PFSK-1 (cell line): ENCODE measurements around the gene ADM.

Experiments
- FOXP2 ChIP-seq: optimal IDR thresholded peaks from 2 replicates; pipeline ENCODE3; 2011; ENCODE audit warnings: borderline replicate concordance, control low read depth, inconsistent platforms; ENCODE audit not compliant: insufficient read depth; ENCODE audit errors: extremely low read length, extremely low read depth
- POLR2AphosphoS5 ChIP-seq: IDR thresholded peaks from 2 replicates; pipeline ENCODE4 v1.6.1; 2012; ENCODE audit warnings: low read depth, mild to moderate bottlenecking, control low read depth, low read length, moderate library complexity
- SIN3A ChIP-seq: IDR thresholded peaks from 2 replicates; pipeline ENCODE4 v1.6.1; 2012; ENCODE audit warnings: mild to moderate bottlenecking, low read length, moderate library complexity, borderline replicate concordance; ENCODE audit not compliant: insufficient read depth
- TAF1 ChIP-seq: IDR thresholded peaks from 2 replicates; pipeline ENCODE4 v1.6.1; 2012; ENCODE audit warnings: low read length, control low read depth, borderline replicate concordance; ENCODE audit not compliant: insufficient read depth
- TF ChIP-seq, protein P1 (sequence below), 2 experiments: IDR thresholded peaks; 2 replicates each; pipeline versions ENCODE4 v1.6.1 to v1.8.0; 2011 to 2012; ENCODE audit warnings: low read depth in 2 of 2, low read length in 2 of 2, control low read depth in 1 of 2, inconsistent platforms in 1 of 2, mild to moderate bottlenecking in 1 of 2, moderate library complexity in 1 of 2; ENCODE audit not compliant: insufficient read depth in 1 of 2

Gene ADM

DNA sequence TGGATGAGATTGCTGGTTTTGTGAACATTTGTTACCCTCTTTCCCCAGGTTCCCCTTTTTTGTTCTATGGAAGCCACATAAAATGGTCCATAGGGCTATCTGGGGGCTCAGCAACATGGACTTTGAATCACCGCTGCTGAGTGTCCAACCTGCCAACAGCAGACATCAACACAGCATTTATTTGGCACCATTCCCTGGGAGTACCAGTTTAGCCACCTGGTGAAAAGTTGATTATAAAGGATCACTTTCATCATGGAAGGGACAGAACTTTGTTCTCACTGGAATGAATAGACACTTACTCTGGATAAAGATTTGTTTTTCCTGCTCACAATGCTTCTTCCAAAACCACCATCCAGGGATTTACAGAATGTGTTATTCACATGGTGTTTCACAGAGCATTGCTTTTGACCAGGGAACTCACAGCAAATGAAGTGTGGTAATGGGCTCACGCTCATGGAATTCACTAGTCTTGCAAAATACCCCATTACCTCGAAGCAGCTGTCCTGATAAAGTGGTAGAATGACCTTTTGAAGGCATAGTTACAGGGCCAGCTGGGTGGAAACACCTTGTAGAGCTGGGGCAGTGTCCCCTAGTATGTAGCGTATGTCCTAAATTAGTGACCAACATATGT, 43.9 kb downstream of the ADM start:
- TF ChIP-seq FOXP2 = no peak

DNA sequence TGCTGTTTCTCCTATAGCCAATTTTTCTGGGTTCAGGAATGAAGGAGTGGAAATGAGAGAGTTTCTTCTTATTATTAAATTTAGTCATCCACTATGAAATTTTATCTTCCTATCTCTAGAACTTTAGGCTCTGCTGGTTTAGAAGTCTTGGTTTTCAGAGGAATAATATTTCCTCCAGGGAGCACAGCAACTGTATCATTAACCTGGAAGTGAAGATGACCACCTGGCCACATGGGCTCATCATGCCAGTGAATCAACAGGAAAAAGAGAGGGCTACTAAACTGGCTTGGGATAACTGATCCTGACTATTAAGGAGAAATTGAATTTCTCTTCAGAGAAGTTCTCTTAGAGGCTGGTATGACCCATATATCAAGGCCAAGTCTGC, 44.4 kb downstream of the ADM start:
- TF ChIP-seq POLR2AphosphoS5 = no peak
- no peak for TF ChIP-seq FOXP2
- TF ChIP-seq, protein P1, sequence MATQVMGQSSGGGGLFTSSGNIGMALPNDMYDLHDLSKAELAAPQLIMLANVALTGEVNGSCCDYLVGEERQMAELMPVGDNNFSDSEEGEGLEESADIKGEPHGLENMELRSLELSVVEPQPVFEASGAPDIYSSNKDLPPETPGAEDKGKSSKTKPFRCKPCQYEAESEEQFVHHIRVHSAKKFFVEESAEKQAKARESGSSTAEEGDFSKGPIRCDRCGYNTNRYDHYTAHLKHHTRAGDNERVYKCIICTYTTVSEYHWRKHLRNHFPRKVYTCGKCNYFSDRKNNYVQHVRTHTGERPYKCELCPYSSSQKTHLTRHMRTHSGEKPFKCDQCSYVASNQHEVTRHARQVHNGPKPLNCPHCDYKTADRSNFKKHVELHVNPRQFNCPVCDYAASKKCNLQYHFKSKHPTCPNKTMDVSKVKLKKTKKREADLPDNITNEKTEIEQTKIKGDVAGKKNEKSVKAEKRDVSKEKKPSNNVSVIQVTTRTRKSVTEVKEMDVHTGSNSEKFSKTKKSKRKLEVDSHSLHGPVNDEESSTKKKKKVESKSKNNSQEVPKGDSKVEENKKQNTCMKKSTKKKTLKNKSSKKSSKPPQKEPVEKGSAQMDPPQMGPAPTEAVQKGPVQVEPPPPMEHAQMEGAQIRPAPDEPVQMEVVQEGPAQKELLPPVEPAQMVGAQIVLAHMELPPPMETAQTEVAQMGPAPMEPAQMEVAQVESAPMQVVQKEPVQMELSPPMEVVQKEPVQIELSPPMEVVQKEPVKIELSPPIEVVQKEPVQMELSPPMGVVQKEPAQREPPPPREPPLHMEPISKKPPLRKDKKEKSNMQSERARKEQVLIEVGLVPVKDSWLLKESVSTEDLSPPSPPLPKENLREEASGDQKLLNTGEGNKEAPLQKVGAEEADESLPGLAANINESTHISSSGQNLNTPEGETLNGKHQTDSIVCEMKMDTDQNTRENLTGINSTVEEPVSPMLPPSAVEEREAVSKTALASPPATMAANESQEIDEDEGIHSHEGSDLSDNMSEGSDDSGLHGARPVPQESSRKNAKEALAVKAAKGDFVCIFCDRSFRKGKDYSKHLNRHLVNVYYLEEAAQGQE (IDR thresholded peaks at IDR 0.05; ENCODE audit: insufficient read depth in 1 of 2, low read depth in 2 of 2, low read length in 2 of 2) = no peak
- TF ChIP-seq SIN3A = no peak
- TF ChIP-seq TAF1 = no peak

DNA sequence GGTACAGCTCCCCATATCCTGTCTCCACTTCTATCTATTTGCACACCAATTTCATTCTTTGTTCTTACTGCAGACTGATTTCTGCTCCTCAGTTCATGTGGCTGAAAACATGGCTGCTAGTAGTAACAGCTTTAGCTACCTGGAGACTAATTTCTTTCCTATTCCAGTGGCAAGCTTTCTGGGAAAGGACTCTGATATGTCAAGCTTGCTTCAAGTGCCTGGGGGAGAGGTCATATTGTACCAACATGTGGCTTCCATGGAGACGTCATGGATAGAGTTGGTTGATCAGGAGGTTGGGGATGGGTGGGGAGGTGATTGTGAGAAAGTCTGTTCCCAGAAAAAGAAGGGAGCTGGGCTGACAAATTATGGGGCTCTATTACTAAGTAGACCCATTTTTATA, 44.9 kb downstream of the ADM start:
- no peak for TF ChIP-seq FOXP2
- no peak for TF ChIP-seq SIN3A
- TF ChIP-seq TAF1 = no peak
- TF ChIP-seq, protein P1 (IDR thresholded peaks at IDR 0.05; ENCODE audit: insufficient read depth in 1 of 2, low read depth in 2 of 2, low read length in 2 of 2) = no peak
- TF ChIP-seq POLR2AphosphoS5 = no peak

DNA sequence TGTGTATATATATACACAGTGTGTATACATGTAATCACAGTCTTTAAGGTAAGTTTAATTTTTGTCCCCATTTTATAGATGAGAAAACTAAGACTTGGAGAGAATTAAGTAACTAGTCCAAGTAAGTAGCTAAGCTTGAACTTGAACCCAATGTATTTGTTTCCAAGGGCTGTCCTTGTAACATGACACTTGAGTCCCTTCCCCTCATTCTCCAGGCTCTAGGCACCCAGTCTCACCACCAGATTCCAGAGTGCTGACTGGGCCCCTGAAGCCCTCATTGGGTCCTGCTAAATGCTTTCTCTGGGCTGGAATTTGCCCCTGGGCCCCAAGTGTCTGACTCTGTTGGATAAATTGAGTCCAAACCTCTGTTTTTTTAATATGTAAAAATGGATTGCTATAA, 45.5 kb downstream of the ADM start:
- TF ChIP-seq FOXP2 (no peak), SIN3A (no peak), TAF1 (no peak), POLR2AphosphoS5 (no peak)
- TF ChIP-seq, protein P1 (IDR thresholded peaks at IDR 0.05; ENCODE audit: insufficient read depth in 1 of 2, low read depth in 2 of 2, low read length in 2 of 2) = no peak

DNA sequence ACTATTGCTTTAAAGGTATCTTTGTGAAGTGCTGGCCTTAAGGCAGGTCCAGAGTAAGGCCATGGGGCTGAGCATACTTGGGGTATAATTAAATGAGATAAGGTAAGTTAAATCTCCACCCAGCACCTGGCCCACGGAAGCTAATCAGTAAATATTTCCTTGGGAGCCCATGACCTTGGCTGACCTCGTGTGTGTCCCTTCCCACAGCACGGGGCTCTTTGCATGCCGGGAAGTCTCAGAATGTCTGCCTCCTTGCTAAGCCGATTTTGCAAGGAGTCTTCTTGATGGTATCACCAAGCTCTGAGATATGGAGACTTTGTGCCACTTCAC, 46.5 kb downstream of the ADM start:
- TF ChIP-seq, protein P1 (IDR thresholded peaks at IDR 0.05; ENCODE audit: insufficient read depth in 1 of 2, low read depth in 2 of 2, low read length in 2 of 2) = no peak
- no peak for TF ChIP-seq FOXP2
- no peak for TF ChIP-seq POLR2AphosphoS5
- no peak for TF ChIP-seq TAF1
- no peak for TF ChIP-seq SIN3A
